HFF-Myc (cell line): Measurements from ENCODE around the gene IL11RA.

ENCODE experiments used
- DNase-seq: peaks from one replicate; pipeline ENCODE4 v3.0.0-alpha.2; 2011; ENCODE audit warnings: low read depth; ENCODE audit errors: extremely low read depth
- H3K4me3 ChIP-seq: replicated peaks from 2 replicates; pipeline ENCODE4 v1.5.1; 2011; ENCODE audit warnings: low read depth, mild to moderate bottlenecking, control low read depth, low read length
- CTCF ChIP-seq: IDR thresholded peaks from 2 replicates; pipeline ENCODE4 v1.5.1; 2012; ENCODE audit warnings: mild to moderate bottlenecking, low read depth, low read length, control low read depth; ENCODE audit errors: missing control alignments

The IL11RA gene

GRCh38 chr9:34686732-34687131 lies 34.7 kb downstream of the IL11RA start:
- no peak for DNase-seq
- H3K4me3 ChIP-seq = no peak overlapping the region
- TF ChIP-seq CTCF = no peak

- TF ChIP-seq CTCF = no peak
- no peak overlapping the region for H3K4me3 ChIP-seq
- DNase-seq = no peak
These were observed 35.5 kb downstream of the IL11RA start for GRCh38 chr9:34687276-34688030.

- DNase-seq = no peak
- no peak overlapping the region for H3K4me3 ChIP-seq
- no peak for TF ChIP-seq CTCF
These were observed 36.5 kb downstream of the IL11RA start for GRCh38 chr9:34688329-34689115.

GRCh38 chr9:34689116-34689470 lies 37.1 kb downstream of the IL11RA start:
- TF ChIP-seq CTCF = no peak
- no peak for DNase-seq
- H3K4me3 ChIP-seq = no peak overlapping the region

GRCh38 chr9:34689512-34689911 lies 37.5 kb downstream of the IL11RA start:
- TF ChIP-seq CTCF = no peak
- DNase-seq = no peak
- H3K4me3 ChIP-seq = no peak overlapping the region

- no peak for DNase-seq
- no peak for TF ChIP-seq CTCF
- H3K4me3 ChIP-seq = no peak within 1 kb of the TSS
These were observed 39.3 kb downstream of the IL11RA start, which contains the start of gene CCL19 for GRCh38 chr9:34690983-34691935. Gene CCL19 (minus strand): TSS chr9:34691276. CDS start chr9:34691139, 137 bp downstream.
